OCI-M2 (cell line): ENCODE data around the gene SPATA13.
A peak's percentile ranks its signal among the peaks of the same experiment; 100 is the strongest.

Experiments used
- DNase-seq: peaks from one replicate; lab custom pipeline; 2025; ENCODE audit not compliant: unreplicated experiment; lab: John Stamatoyannopoulos, UW

SPATA13 gene

DNA sequence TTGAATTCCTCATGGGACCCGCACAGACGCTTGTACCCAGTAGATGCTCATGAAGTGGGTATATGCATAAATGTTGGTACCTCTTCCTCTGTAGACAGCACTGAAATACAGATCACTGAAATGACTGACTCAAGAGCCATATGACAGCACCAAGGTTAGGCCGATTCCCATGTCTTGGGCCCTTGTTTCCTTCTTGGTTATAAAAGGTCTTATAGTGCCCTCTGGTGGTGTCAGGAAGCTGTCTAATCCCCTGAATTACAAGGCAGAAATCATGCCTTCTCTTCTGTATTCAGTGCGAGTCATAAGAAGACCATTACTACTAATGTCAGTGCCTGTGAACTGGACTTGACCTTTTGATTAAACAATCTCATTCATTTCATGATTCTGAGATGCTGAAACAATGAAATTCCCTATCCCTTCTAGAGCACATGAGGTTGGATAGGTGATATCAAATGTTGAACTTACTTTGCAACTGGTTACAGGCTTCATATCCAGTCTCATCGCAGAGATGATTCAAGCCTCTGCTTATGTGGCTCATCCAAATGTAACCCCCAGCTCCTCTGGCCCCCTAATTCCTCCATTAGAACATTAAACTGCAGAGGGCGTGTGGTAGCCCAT lies 59.7 kb downstream of the SPATA13 start:
- peak; percentile 14 for DNase-seq

DNA sequence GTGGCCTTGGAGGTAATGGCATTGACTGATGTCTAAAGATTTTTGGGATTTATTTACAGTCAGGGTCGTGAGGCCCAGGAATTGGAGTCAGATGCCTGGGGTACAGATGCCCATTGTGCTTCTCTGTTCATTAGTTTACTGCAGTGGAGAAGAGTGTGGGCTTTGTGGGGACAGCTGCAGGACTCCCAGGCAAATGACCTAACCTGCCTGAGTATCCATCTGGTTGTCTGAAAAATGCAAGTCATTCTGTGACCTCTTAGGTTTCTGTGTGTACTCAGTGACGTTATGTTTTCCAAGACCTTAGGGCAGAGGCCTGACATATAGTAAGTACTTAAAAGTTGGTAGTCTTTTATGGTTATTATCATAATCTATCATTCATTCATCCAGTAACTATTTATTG lies 60.5 kb downstream of the SPATA13 start:
- no peak for DNase-seq

DNA sequence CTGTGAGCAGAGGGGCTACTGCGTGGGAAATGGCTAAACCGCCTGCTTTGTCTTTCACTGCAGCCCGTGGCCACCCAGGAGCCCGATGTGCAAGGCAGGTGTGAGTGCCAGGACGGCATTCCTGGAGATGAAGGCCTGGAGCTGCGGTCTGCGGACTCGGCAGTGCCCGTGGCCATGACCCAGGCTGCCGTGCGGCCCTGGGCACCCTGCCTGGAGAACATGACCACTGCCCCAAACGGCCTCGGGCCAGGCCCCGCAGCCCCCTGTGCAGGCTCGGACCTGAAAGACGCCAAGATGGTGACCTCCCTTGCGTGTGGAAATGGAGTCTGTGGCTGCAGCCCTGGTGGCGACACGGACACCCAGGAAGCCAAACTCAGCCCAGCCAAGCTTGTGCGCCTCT lies 62.2 kb downstream of the SPATA13 start:
- DNase-seq: no peak

DNA sequence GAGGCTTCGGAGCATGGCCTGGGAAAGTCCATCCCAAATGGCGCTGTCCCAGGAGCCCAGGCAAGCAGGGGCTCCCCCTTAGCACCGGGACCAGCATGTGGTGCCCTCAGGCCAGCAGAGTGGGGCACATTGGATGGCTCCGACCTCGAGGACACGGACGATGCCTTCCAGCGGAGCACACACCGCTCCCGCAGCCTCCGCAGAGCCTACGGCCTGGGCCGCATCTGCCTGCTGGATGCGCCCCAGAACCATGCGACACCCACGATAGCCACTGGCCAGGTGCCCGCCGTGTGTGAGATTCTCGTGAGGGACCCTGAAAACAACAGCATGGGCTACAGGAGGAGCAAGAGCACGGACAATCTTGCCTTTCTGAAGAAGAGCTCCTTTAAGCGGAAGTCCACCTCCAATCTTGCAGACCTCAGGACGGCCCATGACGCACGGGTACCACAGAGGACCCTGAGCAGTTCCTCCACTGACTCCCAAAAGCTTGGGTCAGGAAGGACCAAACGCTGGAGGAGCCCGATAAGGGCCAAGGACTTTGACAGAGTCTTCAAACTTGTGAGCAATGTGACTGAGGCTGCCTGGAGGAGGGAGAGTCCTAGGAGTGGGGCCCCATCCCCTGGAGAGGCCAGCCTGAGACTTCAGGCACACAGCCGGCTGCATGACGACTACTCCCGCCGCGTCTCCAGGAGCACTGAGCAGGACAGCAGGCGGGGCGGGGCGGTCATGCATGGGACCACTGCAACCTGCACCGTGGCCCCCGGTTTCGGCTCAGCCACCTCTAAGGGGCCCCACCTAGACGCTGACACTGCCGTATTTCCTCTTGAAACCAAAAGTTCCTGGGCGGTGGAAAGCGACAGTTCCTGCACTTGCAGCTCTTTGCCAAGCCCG lies 63.1 kb downstream of the SPATA13 start:
- DNase-seq: no peak

- DNase-seq: no peak
Measured at GRCh38 chr13:24224232-24224680, 63.7 kb downstream of the SPATA13 start.

DNA sequence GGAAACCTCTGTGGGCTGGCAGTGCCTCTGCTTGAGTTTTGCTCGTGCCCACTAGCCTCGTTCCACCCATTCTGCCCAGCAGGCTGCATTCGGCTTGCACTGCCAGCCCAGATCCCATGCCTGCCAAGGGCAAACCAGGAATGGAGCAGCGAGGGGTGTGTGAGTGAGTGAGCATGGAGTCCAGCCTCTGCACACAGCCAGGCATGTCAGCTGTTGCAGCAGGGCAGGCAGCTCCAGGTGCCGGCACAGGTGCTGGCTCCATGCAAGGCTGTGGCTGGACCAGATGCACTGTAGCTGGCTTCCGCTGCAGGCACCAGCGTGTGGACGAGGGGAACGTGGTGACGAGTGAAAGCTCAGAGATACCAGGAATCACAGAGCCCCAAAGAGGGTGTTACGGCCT lies 64.5 kb downstream of the SPATA13 start:
- no peak for DNase-seq

DNA sequence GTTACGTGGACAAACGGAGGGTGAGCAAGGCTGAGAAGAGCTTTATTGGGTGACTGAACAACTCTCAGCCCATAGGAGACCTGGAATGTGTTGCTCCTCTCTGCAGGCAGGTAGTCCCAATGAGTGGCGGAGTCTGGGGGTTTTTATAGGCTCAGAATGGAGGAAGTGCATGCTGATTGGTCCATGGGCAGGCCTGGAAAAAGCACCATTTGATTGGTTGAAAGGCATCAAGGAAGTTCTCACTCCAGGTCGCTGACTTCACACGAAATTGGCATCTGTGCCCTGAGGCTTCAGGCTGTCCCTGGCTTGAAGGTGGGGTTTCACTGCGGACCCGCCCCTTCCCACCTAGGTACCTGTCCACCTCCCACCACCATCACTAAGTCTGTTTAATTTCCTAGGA lies 65.4 kb downstream of the SPATA13 start:
- no peak for DNase-seq

DNA sequence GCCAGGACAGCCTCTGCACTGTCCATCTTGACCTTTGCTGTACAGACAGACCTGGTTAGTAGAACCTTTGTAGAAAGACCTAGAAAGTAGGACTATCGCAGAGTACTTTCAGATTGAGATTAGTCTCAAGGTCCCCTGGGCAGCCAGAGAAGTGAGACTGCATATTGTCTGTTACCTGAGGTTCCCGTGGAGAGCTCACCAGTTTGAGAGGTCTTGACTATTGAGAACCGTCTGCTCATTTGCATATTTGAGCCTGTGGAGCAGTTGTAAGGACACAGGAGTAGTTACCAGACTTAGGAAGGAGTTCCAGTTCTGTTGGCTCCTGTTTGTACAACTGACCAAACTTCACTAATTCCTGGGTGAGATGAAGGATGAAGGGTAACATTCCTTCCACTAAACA lies 66.2 kb downstream of the SPATA13 start:
- no peak for DNase-seq

- no peak for DNase-seq
Measured at GRCh38 chr13:24228852-24229458, 68.4 kb downstream of the SPATA13 start.

DNA sequence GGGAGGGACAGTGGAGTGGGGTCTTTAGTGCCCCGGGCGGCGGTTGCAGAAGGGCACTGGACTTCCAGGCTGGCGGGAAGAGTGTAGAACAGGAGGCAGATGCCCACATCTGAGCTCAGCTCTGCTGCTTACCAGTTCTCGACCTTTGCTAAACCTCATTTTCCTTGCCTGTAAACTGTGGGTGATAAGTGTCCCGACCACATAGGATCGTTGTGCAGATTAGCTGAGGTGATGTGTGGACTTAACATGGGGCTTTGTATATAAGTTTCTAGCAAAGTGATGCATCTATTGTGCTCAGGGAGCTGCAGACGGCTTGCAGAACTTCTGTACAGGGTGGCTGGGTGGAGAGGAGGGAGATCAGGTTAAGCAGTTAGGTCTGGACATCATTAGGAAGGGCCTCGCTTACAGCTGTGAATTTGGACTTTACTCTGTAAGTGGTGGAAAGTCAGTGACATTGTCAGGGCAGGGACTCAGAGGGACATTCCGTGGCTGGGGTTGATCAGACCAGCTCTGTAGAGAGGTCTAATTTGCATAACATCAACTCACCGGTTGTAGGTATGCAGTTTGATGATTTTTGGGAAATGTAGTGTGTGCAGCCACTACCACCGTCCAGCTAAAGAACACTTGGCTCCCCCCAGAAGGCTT lies 70.0 kb downstream of the SPATA13 start:
- no peak for DNase-seq

- no peak for DNase-seq
Measured at GRCh38 chr13:24231377-24231776, 70.9 kb downstream of the SPATA13 start.

DNA sequence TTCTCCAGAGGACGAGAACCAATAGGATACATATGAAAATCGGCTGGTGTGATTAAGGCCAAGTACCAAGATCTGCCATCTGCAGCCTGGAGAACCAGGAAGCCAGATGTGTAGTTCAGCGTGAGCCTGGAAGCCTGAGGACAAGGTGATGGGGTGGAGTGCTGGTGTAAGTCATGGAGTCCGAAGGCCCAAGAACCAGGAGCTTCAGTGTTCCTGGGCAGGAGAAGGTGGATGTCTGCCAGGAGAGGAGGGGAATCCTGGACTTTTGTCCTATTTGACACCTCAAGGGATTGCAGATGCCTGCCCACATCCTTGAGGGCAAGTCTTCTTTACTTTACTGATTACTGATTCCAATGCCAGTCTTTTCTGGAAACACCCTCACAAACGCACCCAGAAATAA lies 71.5 kb downstream of the SPATA13 start:
- DNase-seq: no peak

- no peak for DNase-seq
Measured at GRCh38 chr13:24232474-24232873, 72.0 kb downstream of the SPATA13 start.

DNA sequence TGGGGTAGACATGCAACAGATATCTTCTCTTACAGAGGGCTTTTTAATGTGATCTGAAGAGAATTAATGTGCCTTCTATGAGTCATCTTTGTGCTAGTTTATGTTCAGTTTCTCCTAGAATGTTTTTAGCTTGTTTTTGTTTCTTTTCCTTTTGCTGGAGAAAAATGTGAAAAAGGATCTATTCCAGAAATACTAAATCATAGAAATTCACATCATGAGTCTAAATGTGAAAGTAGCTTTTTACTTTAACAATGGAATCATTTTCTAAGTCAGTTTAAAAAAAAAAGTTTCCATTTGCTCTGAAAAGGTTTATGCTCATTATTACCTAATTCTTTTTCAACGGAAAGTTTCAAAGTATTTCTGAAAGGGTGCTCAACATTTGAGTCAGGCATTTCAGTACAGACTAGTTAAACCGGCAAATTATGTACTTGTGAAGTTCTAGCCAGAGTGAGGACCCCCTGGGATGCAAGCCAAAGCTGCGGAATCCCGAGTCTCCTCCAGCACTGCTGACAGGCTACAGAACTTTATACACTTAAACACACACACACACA lies 72.9 kb downstream of the SPATA13 start:
- DNase-seq: no peak

GRCh38 chr13:24234200-24234915 lies 73.8 kb downstream of the SPATA13 start:
- no peak for DNase-seq

- DNase-seq: no peak
Measured at GRCh38 chr13:24237356-24237755, 76.8 kb downstream of the SPATA13 start.

DNA sequence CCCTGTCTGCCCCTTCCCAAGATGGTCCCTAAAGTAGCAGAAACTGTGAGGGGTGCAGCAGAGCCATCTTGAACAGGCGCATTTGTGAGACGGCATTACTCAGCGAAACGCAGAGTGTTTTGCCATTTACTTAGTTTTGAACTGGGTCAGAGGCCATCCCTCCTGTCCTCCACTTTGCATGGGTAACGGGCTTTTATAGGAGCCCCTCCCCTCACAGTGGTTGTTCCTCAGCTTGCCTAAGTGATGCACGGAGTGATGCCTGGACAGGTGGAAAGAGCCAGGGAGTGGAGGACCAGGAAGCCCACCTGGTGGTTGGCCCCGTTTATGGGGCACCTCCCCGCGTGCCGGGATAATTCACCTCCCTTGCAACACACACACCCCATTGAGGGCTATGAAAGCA lies 80.8 kb downstream of the SPATA13 start:
- no peak for DNase-seq

DNA sequence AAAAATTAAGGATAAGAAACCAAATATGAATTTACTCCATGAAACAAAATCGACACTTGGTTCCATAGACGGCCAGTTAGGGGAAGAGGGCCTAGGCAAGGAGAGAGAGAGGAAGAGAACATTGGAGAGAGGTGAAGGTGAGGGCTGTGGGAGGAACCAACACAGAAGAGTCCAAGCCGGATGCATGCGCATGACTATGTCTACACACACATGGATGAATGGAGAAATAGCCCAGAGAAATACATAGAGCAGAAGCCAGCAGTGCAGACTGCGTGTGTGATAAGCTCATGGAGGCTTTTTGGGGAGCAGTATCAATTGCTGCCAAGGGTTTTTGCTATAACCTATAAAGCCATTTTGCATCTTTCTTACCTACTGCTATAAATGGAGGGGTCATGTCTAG lies 81.6 kb downstream of the SPATA13 start:
- DNase-seq: no peak

- DNase-seq: no peak
Measured at GRCh38 chr13:24243302-24243701, 82.8 kb downstream of the SPATA13 start.

- DNase-seq: no peak
Measured at GRCh38 chr13:24244802-24245201, 84.3 kb downstream of the SPATA13 start.

DNA sequence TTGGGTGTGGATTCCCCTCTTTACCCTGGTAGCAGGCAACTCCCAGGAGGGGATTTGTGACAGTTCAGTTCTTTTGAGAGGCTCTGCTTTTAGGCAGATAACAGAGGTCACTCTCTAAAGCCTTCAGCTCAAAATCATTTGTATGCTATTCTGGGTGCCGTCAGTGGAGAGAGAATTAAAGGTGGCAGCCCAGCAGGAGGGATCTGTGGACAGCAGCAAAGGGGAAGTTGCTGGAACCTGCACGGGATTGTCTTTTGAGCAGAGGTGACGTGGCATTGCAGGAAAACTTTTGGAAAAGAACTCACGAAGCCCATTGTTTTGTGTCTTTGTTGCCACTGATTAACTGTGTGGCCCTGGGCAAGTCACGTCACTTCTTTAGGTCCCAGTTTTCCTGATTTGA lies 86.5 kb downstream of the SPATA13 start:
- DNase-seq: no peak
